Osteoblast (primary cell): ENCODE results near the gene KCNC2. TPM values are rescaled to one million over a fixed set of nuclear protein-coding genes. Genes with fewer than 3 reads are reported as not detected.

Experiments used
- DNase-seq: peaks from one replicate; pipeline ENCODE4 v3.0.0; 2011; ENCODE audit warnings: low spot score, mixed read lengths; ENCODE audit not compliant: insufficient read length; ENCODE audit errors: missing footprints
- H2AFZ ChIP-seq: 2 replicates; pipeline ENCODE4 v1.6.0; 2011; ENCODE audit warnings: mild to moderate bottlenecking, low read length
- H3K27ac ChIP-seq: 2 replicates; pipeline ENCODE4 v1.5.1; 2011; ENCODE audit warnings: mild to moderate bottlenecking, low read depth, low read length, moderate library complexity
- H3K27me3 ChIP-seq: 2 replicates; pipeline ENCODE4 v1.6.0; 2012; ENCODE audit warnings: mild to moderate bottlenecking, control low read depth, inconsistent platforms, low read length, moderate library complexity; ENCODE audit not compliant: insufficient read depth
- H3K36me3 ChIP-seq: 2 replicates; pipeline ENCODE4 v1.5.1; 2011; ENCODE audit warnings: mild to moderate bottlenecking, low read length, control low read depth, moderate library complexity; ENCODE audit not compliant: insufficient read depth
- H3K4me1 ChIP-seq: 2 replicates; pipeline ENCODE4 v1.5.1; 2011; ENCODE audit warnings: mild to moderate bottlenecking, low read length, control low read depth, moderate library complexity; ENCODE audit not compliant: insufficient read depth
- H3K4me2 ChIP-seq: 2 replicates; pipeline ENCODE4 v1.6.0; 2011; ENCODE audit warnings: mild to moderate bottlenecking, low read length; ENCODE audit not compliant: insufficient read depth
- H3K4me3 ChIP-seq: fragments of 200-600 bp; sonication (generic); 3 replicates; pipeline ENCODE4 v1.5.1; 2012; ENCODE audit warnings: mild to moderate bottlenecking, low read length, inconsistent platforms; ENCODE audit not compliant: insufficient read depth
- H3K79me2 ChIP-seq: 2 replicates; pipeline ENCODE4 v1.6.0; 2012; ENCODE audit warnings: mild to moderate bottlenecking, low read length, control low read depth, inconsistent platforms; ENCODE audit not compliant: insufficient read depth
- H3K9me3 ChIP-seq: 2 replicates; pipeline ENCODE4 v1.5.1; 2011; ENCODE audit warnings: low read depth, low read length, control low read depth
- H4K20me1 ChIP-seq: 2 replicates; pipeline ENCODE4 v1.6.0; 2012; ENCODE audit warnings: mild to moderate bottlenecking, low read length, control low read depth; ENCODE audit not compliant: insufficient read depth
- total RNA-seq: library from RNA; depleted of rRNA; stranded (reverse); fragments of >200 nt; gene quantifications from 2 replicates; pipeline ENCODE4 v1.2.3, GENCODE V29; 2012
- TF ChIP-seq, protein P1 (sequence below): IDR thresholded peaks from 2 replicates; pipeline ENCODE4 v1.5.1; 2011; ENCODE audit warnings: mild to moderate bottlenecking, low read depth, low read length, moderate library complexity; ENCODE audit errors: extremely low read depth

KCNC2 gene
- total RNA-seq, 1 donor, result not detected

DNA sequence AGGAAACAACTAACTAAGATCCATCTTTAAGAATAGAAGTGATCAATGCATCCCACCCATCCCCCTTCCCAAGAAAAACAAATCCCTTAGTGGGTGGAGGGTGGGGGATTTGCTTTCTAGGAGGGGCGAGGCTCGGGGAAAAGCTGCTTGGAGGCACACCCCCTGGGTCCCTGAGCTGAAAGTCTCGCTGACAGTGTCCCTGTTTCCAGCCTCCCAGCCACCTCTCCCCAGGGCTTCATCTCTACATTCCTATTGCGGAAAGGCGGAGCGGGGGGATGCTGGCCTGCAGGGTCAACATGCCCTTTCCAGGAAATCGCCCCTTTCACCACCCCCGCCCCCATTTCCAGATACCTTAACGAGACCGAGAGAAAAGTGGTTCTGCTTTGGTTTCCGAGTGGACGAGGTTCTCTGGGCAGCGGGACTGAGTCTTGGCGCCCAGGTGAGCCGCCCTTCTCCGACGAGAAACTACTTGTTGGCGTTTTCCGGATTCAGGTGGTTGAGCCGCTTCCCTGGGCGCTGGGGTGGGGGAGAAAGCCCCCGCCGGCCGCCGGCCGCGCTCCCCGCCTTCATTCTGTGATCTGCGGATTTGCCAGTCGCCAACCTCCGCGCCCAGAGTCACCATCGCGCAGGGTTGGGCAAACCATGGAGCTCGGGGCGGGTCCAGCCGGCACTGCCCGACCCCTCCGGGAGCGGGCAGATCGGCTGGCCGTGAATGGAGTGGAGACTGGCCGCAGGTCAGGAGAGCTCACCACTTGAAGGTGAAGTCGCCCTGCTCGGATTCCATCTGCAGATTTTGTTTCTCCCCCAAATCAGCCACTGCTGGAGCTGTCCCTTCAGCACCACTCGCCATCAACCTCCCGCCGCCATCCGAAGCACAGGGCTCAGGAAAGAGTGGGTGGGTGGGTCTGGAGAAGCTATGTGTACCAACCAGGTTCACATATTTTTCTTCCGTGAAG is 505 bp downstream of the KCNC2 start:
- no peaks in the 10 kb centered on the region for H3K79me2 ChIP-seq
- DNase-seq, result peak; percentile 92
- H3K36me3 ChIP-seq, result no peaks in the 10 kb centered on the region
- H3K4me3 ChIP-seq, result peak overlapping the region; percentile 35
- H3K4me1 ChIP-seq, result no peaks in the 10 kb centered on the region
- no peak overlapping the region for H2AFZ ChIP-seq
- H4K20me1 ChIP-seq, result no peaks in the 10 kb centered on the region
- H3K27me3 ChIP-seq, result peaks cover 34% of the 10 kb centered on the region
- H3K9me3 ChIP-seq, result no peaks in the 10 kb centered on the region
- TF ChIP-seq, protein P1, sequence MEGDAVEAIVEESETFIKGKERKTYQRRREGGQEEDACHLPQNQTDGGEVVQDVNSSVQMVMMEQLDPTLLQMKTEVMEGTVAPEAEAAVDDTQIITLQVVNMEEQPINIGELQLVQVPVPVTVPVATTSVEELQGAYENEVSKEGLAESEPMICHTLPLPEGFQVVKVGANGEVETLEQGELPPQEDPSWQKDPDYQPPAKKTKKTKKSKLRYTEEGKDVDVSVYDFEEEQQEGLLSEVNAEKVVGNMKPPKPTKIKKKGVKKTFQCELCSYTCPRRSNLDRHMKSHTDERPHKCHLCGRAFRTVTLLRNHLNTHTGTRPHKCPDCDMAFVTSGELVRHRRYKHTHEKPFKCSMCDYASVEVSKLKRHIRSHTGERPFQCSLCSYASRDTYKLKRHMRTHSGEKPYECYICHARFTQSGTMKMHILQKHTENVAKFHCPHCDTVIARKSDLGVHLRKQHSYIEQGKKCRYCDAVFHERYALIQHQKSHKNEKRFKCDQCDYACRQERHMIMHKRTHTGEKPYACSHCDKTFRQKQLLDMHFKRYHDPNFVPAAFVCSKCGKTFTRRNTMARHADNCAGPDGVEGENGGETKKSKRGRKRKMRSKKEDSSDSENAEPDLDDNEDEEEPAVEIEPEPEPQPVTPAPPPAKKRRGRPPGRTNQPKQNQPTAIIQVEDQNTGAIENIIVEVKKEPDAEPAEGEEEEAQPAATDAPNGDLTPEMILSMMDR, result no peak
- H3K27ac ChIP-seq, result no peak overlapping the region
- peak overlapping the region; percentile 36 for H3K4me2 ChIP-seq

- TF ChIP-seq, protein P1, result no peak
- Histone ChIP-seq H3K79me2 (no peaks in the 10 kb centered on the region), H3K27me3 (peaks cover 34% of the 10 kb centered on the region), H2AFZ (no peak overlapping the region), H3K4me1 (no peaks in the 10 kb centered on the region), H3K9me3 (no peaks in the 10 kb centered on the region), H3K27ac (no peak overlapping the region), H3K4me2 (no peak overlapping the region), H4K20me1 (no peaks in the 10 kb centered on the region), H3K4me3 (no peak overlapping the region), H3K36me3 (no peaks in the 10 kb centered on the region)
- DNase-seq, result no peak
These were observed 2.1 kb downstream of the KCNC2 start for GRCh38 chr12:75207338-75208083.

DNA sequence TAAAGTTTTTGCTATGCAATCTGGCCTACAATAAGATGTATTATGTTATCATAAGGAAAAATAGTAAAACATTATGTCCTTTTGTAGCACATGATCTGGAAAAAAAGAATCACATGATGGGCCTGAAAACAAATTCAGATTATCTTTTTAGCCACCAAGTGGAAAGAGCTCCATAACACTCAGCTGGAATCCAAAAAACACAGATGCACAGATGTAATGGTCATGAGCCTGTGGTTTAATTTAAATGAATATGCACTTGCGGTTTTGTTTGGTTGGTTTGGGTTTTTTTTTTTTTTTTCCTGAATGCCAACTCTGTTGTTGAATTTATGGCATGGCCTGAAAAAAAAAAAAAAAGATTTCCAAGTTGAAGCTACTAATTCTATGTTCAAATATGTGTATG is 4.1 kb downstream of the KCNC2 start:
- H3K4me2 ChIP-seq, result no peak overlapping the region
- H3K4me1 ChIP-seq, result no peaks in the 10 kb centered on the region
- no peak overlapping the region for H3K4me3 ChIP-seq
- H3K27ac ChIP-seq, result no peak overlapping the region
- no peaks in the 10 kb centered on the region for H3K79me2 ChIP-seq
- no peaks in the 10 kb centered on the region for H4K20me1 ChIP-seq
- H2AFZ ChIP-seq, result no peak overlapping the region
- H3K27me3 ChIP-seq, result peaks cover 34% of the 10 kb centered on the region
- TF ChIP-seq, protein P1, result no peak
- H3K9me3 ChIP-seq, result no peaks in the 10 kb centered on the region
- H3K36me3 ChIP-seq, result no peaks in the 10 kb centered on the region
- DNase-seq, result no peak

GRCh38 chr12:75196865-75197264 is 12.8 kb downstream of the KCNC2 start:
- Histone ChIP-seq H3K9me3 (no peaks in the 10 kb centered on the region), H3K27me3 (no peaks in the 10 kb centered on the region), H4K20me1 (no peaks in the 10 kb centered on the region), H3K27ac (no peak overlapping the region), H3K36me3 (no peaks in the 10 kb centered on the region), H3K79me2 (no peaks in the 10 kb centered on the region), H3K4me3 (no peak overlapping the region), H3K4me2 (no peak overlapping the region), H3K4me1 (no peaks in the 10 kb centered on the region), H2AFZ (no peak overlapping the region)
- no peak for DNase-seq
- TF ChIP-seq, protein P1, result no peak
